ENCODE results near the gene JOSD1.

JOSD1 gene

DNA sequence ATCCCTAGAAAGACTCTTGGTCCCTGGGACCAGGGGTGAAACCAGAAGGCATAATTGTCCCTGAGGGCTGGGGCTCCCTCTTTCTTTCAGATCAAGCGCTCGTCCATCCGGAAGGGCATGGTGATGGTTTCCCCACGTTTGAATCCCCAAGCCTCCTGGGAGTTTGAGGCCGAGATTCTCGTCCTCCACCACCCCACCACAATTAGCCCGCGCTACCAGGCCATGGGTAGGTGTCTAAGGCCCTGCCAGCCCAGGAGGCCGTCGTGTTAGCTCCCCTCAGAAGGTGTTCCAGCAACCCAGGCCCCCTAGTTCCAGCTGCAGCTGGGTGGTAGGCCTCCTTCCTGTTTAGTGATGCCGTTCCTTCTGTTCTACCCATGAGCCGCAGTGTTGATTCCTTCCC lies 26.4 kb upstream of the JOSD1 start:
- H3K4me3 ChIP-seq (ENCODE audit: low read length), result no peak overlapping the region
- H2AK5ac ChIP-seq (ENCODE audit: low read length), result no peak overlapping the region
- no peak overlapping the region for H3K27ac ChIP-seq (ENCODE audit: low read depth, low read length)
- no peak overlapping the region for H3K56ac ChIP-seq (ENCODE audit: low read length)
- H3K4me1 ChIP-seq (ENCODE audit: control insufficient read depth, low read depth, low read length), result no peaks in the 10 kb centered on the region
- no peak overlapping the region for H4K5ac ChIP-seq (ENCODE audit: low read length)
- no peak overlapping the region for H4K8ac ChIP-seq (ENCODE audit: low read depth, low read length)
- H3K9ac ChIP-seq (ENCODE audit: low read length), result no peak overlapping the region
- no peak overlapping the region for H3K4ac ChIP-seq (ENCODE audit: low read depth, low read length)
- H2BK5ac ChIP-seq (ENCODE audit: low read length), result no peak overlapping the region
- H2BK120ac ChIP-seq (ENCODE audit: low read depth, low read length), result no peak overlapping the region
- no peaks in the 10 kb centered on the region for H3K27me3 ChIP-seq (ENCODE audit: insufficient read depth, low read length, poor library complexity)
- no CpG with 5 or more reads among the region's 12 CpGs for WGBS (ENCODE audit: extremely low coverage, insufficient coverage, low lambda C conversion rate)
- H2BK15ac ChIP-seq (replicated peaks; ENCODE audit: low read depth), result no peak overlapping the region
- H3K79me2 ChIP-seq (ENCODE audit: control insufficient read depth, insufficient read depth, low read length), result no peaks in the 10 kb centered on the region
- DNase-seq, result no peak
- no peaks in the 10 kb centered on the region for H3K79me1 ChIP-seq (ENCODE audit: low read length)
- H3K36me3 ChIP-seq (ENCODE audit: control insufficient read depth, insufficient read depth, low read length), result peaks cover 22% of the 10 kb centered on the region
- no peak overlapping the region for H3K23ac ChIP-seq (ENCODE audit: low read length)
- H3K18ac ChIP-seq (ENCODE audit: low read length), result no peak overlapping the region
- H3K4me2 ChIP-seq (ENCODE audit: low read length), result no peak overlapping the region

DNA sequence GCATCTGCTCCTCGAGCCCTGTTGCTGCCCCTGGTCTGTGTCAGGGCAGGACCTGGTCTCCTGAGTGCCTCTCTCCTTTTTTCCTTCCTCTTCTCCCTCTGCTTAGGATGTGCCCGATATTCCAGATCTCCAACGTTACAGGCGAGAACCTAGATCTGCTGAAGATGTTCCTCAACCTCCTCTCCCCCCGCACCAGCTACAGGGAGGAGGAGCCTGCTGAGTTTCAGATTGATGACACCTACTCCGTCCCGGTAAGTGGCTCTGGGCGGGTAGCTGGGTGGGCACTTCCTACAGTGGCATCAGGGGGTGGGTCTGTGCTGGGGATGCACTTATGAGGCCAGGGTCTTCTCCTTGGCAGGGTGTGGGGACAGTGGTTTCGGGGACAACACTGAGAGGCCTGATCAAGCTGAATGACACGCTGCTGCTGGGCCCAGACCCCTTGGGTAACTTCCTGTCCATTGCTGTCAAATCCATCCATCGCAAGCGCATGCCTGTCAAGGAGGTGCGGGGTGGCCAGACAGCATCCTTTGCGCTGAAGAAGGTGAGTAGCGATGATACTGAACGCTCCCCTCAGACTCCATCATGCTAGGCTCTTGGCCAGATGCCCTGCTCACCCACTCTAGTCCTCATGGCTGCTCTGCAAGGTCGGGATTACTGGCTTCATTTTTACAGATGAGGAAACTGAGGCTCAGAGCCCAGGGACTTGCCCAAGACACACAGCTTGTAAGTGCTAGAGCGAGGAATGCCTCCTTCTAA lies 25.3 kb upstream of the JOSD1 start:
- Histone ChIP-seq H3K4me2 (ENCODE audit: low read length) (no peak overlapping the region), H3K4ac (ENCODE audit: low read depth, low read length) (no peak overlapping the region), H3K56ac (ENCODE audit: low read length) (no peak overlapping the region), H2AK5ac (ENCODE audit: low read length) (no peak overlapping the region), H3K27ac (ENCODE audit: low read depth, low read length) (no peak overlapping the region), H2BK15ac (replicated peaks; ENCODE audit: low read depth) (no peak overlapping the region), H3K79me1 (ENCODE audit: low read length) (no peaks in the 10 kb centered on the region), H3K9ac (ENCODE audit: low read length) (no peak overlapping the region), H3K18ac (ENCODE audit: low read length) (no peak overlapping the region), H3K4me1 (ENCODE audit: control insufficient read depth, low read depth, low read length) (no peaks in the 10 kb centered on the region), H4K5ac (ENCODE audit: low read length) (no peak overlapping the region), H3K23ac (ENCODE audit: low read length) (no peak overlapping the region), H4K8ac (ENCODE audit: low read depth, low read length) (no peak overlapping the region), H3K79me2 (ENCODE audit: control insufficient read depth, insufficient read depth, low read length) (no peaks in the 10 kb centered on the region), H2BK120ac (ENCODE audit: low read depth, low read length) (no peak overlapping the region), H3K27me3 (ENCODE audit: insufficient read depth, low read length, poor library complexity) (no peaks in the 10 kb centered on the region), H3K36me3 (ENCODE audit: control insufficient read depth, insufficient read depth, low read length) (peaks cover 22% of the 10 kb centered on the region), H2BK5ac (ENCODE audit: low read length) (no peak overlapping the region), H3K4me3 (ENCODE audit: low read length) (no peak overlapping the region)
- DNase-seq, result no peak
- WGBS (ENCODE audit: extremely low coverage, insufficient coverage, low lambda C conversion rate), result no CpG with 5 or more reads among the region's 18 CpGs

DNA sequence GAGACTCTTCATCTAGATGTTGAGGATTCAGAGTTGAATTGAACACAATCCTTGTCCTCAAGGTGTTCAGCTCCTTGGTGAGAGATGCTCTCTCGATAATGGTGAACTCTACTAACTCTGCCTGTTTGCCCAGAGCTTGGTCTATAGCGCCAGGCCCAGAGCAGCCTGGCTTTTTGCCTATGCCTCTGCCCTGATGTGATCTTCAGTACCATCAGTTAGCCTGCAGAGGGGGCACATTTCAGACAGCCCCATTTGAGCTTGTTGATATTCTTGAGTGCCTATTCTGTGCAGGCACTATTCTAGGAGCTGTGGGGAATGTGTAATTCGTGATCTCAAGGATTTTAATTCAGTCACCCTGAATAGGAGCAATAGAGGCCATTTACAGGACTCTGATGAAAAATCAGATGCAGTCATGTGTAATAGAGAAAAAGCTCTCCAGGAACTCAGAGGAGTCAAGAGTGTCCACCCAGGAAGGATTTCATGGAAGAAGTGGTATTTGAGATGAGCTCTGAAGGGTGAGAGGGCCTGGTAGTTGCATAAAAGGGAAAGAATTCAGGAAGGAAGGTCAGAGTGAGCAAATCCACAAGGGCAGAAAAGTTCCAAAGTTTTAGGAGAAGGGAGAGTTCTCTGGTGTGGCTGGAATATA lies 24.3 kb upstream of the JOSD1 start:
- DNase-seq, result peak; percentile 59
- H3K4me2 ChIP-seq (ENCODE audit: low read length), result no peak overlapping the region
- H2BK120ac ChIP-seq (ENCODE audit: low read depth, low read length), result no peak overlapping the region
- H3K56ac ChIP-seq (ENCODE audit: low read length), result no peak overlapping the region
- no peak overlapping the region for H4K5ac ChIP-seq (ENCODE audit: low read length)
- no peaks in the 10 kb centered on the region for H3K79me1 ChIP-seq (ENCODE audit: low read length)
- no peak overlapping the region for H3K4ac ChIP-seq (ENCODE audit: low read depth, low read length)
- no peak overlapping the region for H3K18ac ChIP-seq (ENCODE audit: low read length)
- H3K9ac ChIP-seq (ENCODE audit: low read length), result no peak overlapping the region
- H3K4me1 ChIP-seq (ENCODE audit: control insufficient read depth, low read depth, low read length), result no peaks in the 10 kb centered on the region
- H2BK5ac ChIP-seq (ENCODE audit: low read length), result no peak overlapping the region
- H3K27ac ChIP-seq (ENCODE audit: low read depth, low read length), result no peak overlapping the region
- no peak overlapping the region for H3K4me3 ChIP-seq (ENCODE audit: low read length)
- H2BK15ac ChIP-seq (replicated peaks; ENCODE audit: low read depth), result no peak overlapping the region
- peaks cover 20% of the 10 kb centered on the region for H3K36me3 ChIP-seq (ENCODE audit: control insufficient read depth, insufficient read depth, low read length)
- no peaks in the 10 kb centered on the region for H3K79me2 ChIP-seq (ENCODE audit: control insufficient read depth, insufficient read depth, low read length)
- H2AK5ac ChIP-seq (ENCODE audit: low read length), result no peak overlapping the region
- H4K8ac ChIP-seq (ENCODE audit: low read depth, low read length), result no peak overlapping the region
- H3K27me3 ChIP-seq (ENCODE audit: insufficient read depth, low read length, poor library complexity), result no peaks in the 10 kb centered on the region
- H3K23ac ChIP-seq (ENCODE audit: low read length), result no peak overlapping the region
- WGBS (ENCODE audit: extremely low coverage, insufficient coverage, low lambda C conversion rate), result no CpG with 5 or more reads among the region's 3 CpGs

DNA sequence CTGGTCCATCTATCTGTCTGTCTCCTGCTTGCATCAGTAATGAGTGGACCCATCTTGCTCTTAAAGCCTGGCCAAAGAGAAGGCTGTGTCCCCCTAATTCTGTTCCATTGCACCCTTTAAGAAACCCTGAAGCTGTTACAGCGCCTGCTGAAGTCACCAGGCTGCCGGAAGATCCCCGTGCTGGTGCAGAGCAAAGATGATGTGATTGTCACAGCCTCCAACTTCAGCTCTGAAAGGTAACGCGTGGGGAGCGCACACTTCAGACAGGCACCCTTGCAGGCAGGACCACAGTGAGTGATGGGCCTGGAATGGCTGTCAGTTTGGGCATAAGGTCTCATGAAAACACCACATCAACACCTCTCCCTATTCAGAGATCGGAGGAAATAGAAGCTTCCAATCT lies 23.4 kb upstream of the JOSD1 start:
- DNase-seq, result no peak
- Histone ChIP-seq H4K8ac (ENCODE audit: low read depth, low read length) (no peak overlapping the region), H3K4ac (ENCODE audit: low read depth, low read length) (no peak overlapping the region), H3K4me3 (ENCODE audit: low read length) (no peak overlapping the region), H3K18ac (ENCODE audit: low read length) (no peak overlapping the region), H2AK5ac (ENCODE audit: low read length) (no peak overlapping the region), H3K27ac (ENCODE audit: low read depth, low read length) (no peak overlapping the region), H3K9ac (ENCODE audit: low read length) (no peak overlapping the region), H2BK15ac (replicated peaks; ENCODE audit: low read depth) (no peak overlapping the region), H2BK120ac (ENCODE audit: low read depth, low read length) (no peak overlapping the region), H3K36me3 (ENCODE audit: control insufficient read depth, insufficient read depth, low read length) (peaks cover 20% of the 10 kb centered on the region), H4K5ac (ENCODE audit: low read length) (no peak overlapping the region), H3K27me3 (ENCODE audit: insufficient read depth, low read length, poor library complexity) (no peaks in the 10 kb centered on the region), H3K56ac (ENCODE audit: low read length) (no peak overlapping the region), H3K23ac (ENCODE audit: low read length) (no peak overlapping the region), H3K79me2 (ENCODE audit: control insufficient read depth, insufficient read depth, low read length) (no peaks in the 10 kb centered on the region), H3K4me2 (ENCODE audit: low read length) (no peak overlapping the region), H2BK5ac (ENCODE audit: low read length) (no peak overlapping the region), H3K79me1 (ENCODE audit: low read length) (no peaks in the 10 kb centered on the region), H3K4me1 (ENCODE audit: control insufficient read depth, low read depth, low read length) (no peaks in the 10 kb centered on the region)
- no CpG with 5 or more reads among the region's 7 CpGs for WGBS (ENCODE audit: extremely low coverage, insufficient coverage, low lambda C conversion rate)

DNA sequence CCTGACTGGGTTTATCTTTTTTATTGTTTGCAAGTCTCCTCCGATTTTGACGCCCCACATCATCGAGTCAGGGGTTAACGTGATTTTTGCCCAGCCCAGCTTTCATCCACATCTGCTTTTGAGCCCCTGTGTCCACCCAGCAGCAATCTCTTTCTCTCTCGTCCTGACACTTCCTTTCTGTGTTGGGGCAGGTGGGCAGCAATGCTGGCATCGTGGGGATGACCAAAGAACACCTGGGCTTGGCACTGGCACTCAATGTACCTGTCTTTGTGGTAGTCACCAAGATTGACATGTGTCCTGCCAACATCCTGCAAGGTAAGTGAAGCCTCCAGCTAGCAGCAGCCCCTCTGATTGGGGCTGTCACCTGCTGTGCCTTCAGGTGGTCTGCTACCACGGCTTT lies 20.8 kb upstream of the JOSD1 start:
- H3K4ac ChIP-seq (ENCODE audit: low read depth, low read length), result no peak overlapping the region
- no peak overlapping the region for H2BK15ac ChIP-seq (replicated peaks; ENCODE audit: low read depth)
- H3K23ac ChIP-seq (ENCODE audit: low read length), result no peak overlapping the region
- H3K4me3 ChIP-seq (ENCODE audit: low read length), result no peak overlapping the region
- no peak for DNase-seq
- no peak overlapping the region for H3K4me2 ChIP-seq (ENCODE audit: low read length)
- H3K79me2 ChIP-seq (ENCODE audit: control insufficient read depth, insufficient read depth, low read length), result no peaks in the 10 kb centered on the region
- H2BK120ac ChIP-seq (ENCODE audit: low read depth, low read length), result no peak overlapping the region
- H3K18ac ChIP-seq (ENCODE audit: low read length), result no peak overlapping the region
- H3K9ac ChIP-seq (ENCODE audit: low read length), result no peak overlapping the region
- peaks cover 1% of the 10 kb centered on the region for H3K79me1 ChIP-seq (ENCODE audit: low read length)
- H4K8ac ChIP-seq (ENCODE audit: low read depth, low read length), result no peak overlapping the region
- no peak overlapping the region for H2AK5ac ChIP-seq (ENCODE audit: low read length)
- no peaks in the 10 kb centered on the region for H3K4me1 ChIP-seq (ENCODE audit: control insufficient read depth, low read depth, low read length)
- no peak overlapping the region for H4K5ac ChIP-seq (ENCODE audit: low read length)
- H3K27me3 ChIP-seq (ENCODE audit: insufficient read depth, low read length, poor library complexity), result no peaks in the 10 kb centered on the region
- peaks cover 14% of the 10 kb centered on the region for H3K36me3 ChIP-seq (ENCODE audit: control insufficient read depth, insufficient read depth, low read length)
- no peak overlapping the region for H3K27ac ChIP-seq (ENCODE audit: low read depth, low read length)
- WGBS (ENCODE audit: extremely low coverage, insufficient coverage, low lambda C conversion rate), result no CpG with 5 or more reads among the region's 7 CpGs
- H2BK5ac ChIP-seq (ENCODE audit: low read length), result no peak overlapping the region
- H3K56ac ChIP-seq (ENCODE audit: low read length), result no peak overlapping the region
